ENCODE data around the gene URM1.
A peak's percentile ranks its signal among the peaks of the same experiment; 100 is the strongest.
"Not testable (repeated sequence)": the region's sequence is repeated elsewhere in the genome, so short reads cannot be mapped to it uniquely, and the experiment has no call there.

URM1 gene

GRCh38 chr9:128337936-128338335 is 33.2 kb upstream of the URM1 start:
- Histone ChIP-seq H3K9ac (ENCODE audit: low read length) (no peak overlapping the region), H3K9me3 (replicated peaks; ENCODE audit: insufficient read depth, low read length) (no peaks in the 10 kb centered on the region), H3K27me3 (replicated peaks; ENCODE audit: insufficient read depth, low read length) (no peaks in the 10 kb centered on the region), H2AFZ (ENCODE audit: low read length) (no peak overlapping the region), H3K4me1 (ENCODE audit: low read length) (no peaks in the 10 kb centered on the region), H4K20me1 (ENCODE audit: insufficient read depth, low read length) (no peaks in the 10 kb centered on the region), H3K4me3 (ENCODE audit: low read length) (no peak overlapping the region), H3K36me3 (replicated peaks; ENCODE audit: insufficient read depth, low read length) (no peaks in the 10 kb centered on the region), H3K27ac (ENCODE audit: low read length) (no peak overlapping the region), H3K9me2 (replicated peaks; ENCODE audit: insufficient read depth, low read length) (no peaks in the 10 kb centered on the region), H3F3A (ENCODE audit: insufficient read depth, low read length) (peaks cover 23% of the 10 kb centered on the region), H3K4me2 (ENCODE audit: low read depth, low read length) (no peak overlapping the region), H3K79me2 (ENCODE audit: low read length) (peaks cover 5% of the 10 kb centered on the region; the same call in 1 of the 2 replicates)
- TF ChIP-seq CTCF (IDR thresholded peaks at IDR 0.05; ENCODE audit: low read length), result no peak
- TF ChIP-seq EZH2 (optimal IDR thresholded peaks at IDR 0.05; ENCODE audit: low read depth, low read length), result no peak
- no peak for TF ChIP-seq EZH2phosphoT487 (IDR thresholded peaks at IDR 0.05; ENCODE audit: low read length)
- DNase-seq, result no peak

- not testable (repeated sequence) for H3K79me2 ChIP-seq (ENCODE audit: low read length); DNase-seq; H3K9me3 ChIP-seq (replicated peaks; ENCODE audit: insufficient read depth, low read length); H3K36me3 ChIP-seq (replicated peaks; ENCODE audit: insufficient read depth, low read length); H3K9ac ChIP-seq (ENCODE audit: low read length); H3K27me3 ChIP-seq (replicated peaks; ENCODE audit: insufficient read depth, low read length); H3K4me3 ChIP-seq (ENCODE audit: low read length); H4K20me1 ChIP-seq (ENCODE audit: insufficient read depth, low read length); H3K4me1 ChIP-seq (ENCODE audit: low read length); H3K9me2 ChIP-seq (replicated peaks; ENCODE audit: insufficient read depth, low read length)
- H3F3A ChIP-seq (ENCODE audit: insufficient read depth, low read length), result peaks cover 23% of the 10 kb centered on the region
- peak overlapping the region; percentile 69; the same call in 1 of the 2 replicates for H3K27ac ChIP-seq (ENCODE audit: low read length)
- H2AFZ ChIP-seq (ENCODE audit: low read length), result peak overlapping the region; percentile 91; the same call in 1 of the 2 replicates
- H3K4me2 ChIP-seq (ENCODE audit: low read depth, low read length), result peak overlapping the region; percentile 42; the same call in 1 of the 2 replicates
These were observed 32.1 kb upstream of the URM1 start for GRCh38 chr9:128338852-128339614.

- peak within 1 kb of the TSS; percentile 92 for H3K4me3 ChIP-seq (ENCODE audit: low read length)
- no peaks in the 10 kb centered on the region for H3K9me2 ChIP-seq (replicated peaks; ENCODE audit: insufficient read depth, low read length)
- H3F3A ChIP-seq (ENCODE audit: insufficient read depth, low read length), result peaks cover 23% of the 10 kb centered on the region
- H3K27ac ChIP-seq (ENCODE audit: low read length), result peak within 1 kb of the TSS; percentile 69; the same call in 1 of the 2 replicates
- no peaks in the 10 kb centered on the region for H3K4me1 ChIP-seq (ENCODE audit: low read length)
- peak within 1 kb of the TSS; percentile 90 for H3K4me2 ChIP-seq (ENCODE audit: low read depth, low read length)
- H3K79me2 ChIP-seq (ENCODE audit: low read length), result peaks cover 5% of the 10 kb centered on the region; the same call in 1 of the 2 replicates
- H4K20me1 ChIP-seq (ENCODE audit: insufficient read depth, low read length), result no peaks in the 10 kb centered on the region
- H3K9me3 ChIP-seq (replicated peaks; ENCODE audit: insufficient read depth, low read length), result no peaks in the 10 kb centered on the region
- TF ChIP-seq CTCF (IDR thresholded peaks at IDR 0.05; ENCODE audit: low read length) (no peak), EZH2 (optimal IDR thresholded peaks at IDR 0.05; ENCODE audit: low read depth, low read length) (no peak), EZH2phosphoT487 (IDR thresholded peaks at IDR 0.05; ENCODE audit: low read length) (no peak)
- peak; percentile 91 for DNase-seq
- H3K9ac ChIP-seq (ENCODE audit: low read length), result peak within 1 kb of the TSS; percentile 68
- H3K27me3 ChIP-seq (replicated peaks; ENCODE audit: insufficient read depth, low read length), result no peaks in the 10 kb centered on the region
- H3K36me3 ChIP-seq (replicated peaks; ENCODE audit: insufficient read depth, low read length), result no peaks in the 10 kb centered on the region
- H2AFZ ChIP-seq (ENCODE audit: low read length), result peak within 1 kb of the TSS; percentile 91
These were observed 31.1 kb upstream of the URM1 start, which contains the start of gene SLC27A4 for GRCh38 chr9:128339761-128340690. Gene SLC27A4, plus strand, starts transcription at chr9:128340527. Its CDS starts 2,606 bp downstream, at chr9:128343133.
